Right lobe of liver (tissue), 6 donors: ENCODE measurements around the gene GRIN3B. TPM values are rescaled to one million over a fixed set of nuclear protein-coding genes. Genes with fewer than 3 reads are reported as not detected.

ENCODE experiments used
- ATAC-seq, 4 donors: fragments of 200-7000 bp; cut with Tn5 transposase; one replicate each; pipeline ENCODE4 v1.9.1; 2020; ENCODE audit warnings: mild to moderate bottlenecking in 4 of 4, moderate library complexity in 4 of 4
- DNase-seq, 3 donors: peaks; one replicate each; pipeline ENCODE4 v3.0.0-alpha.2; 2020
- H3K27ac ChIP-seq, 3 donors: fragments of 200-600 bp; one replicate each; pipeline ENCODE4 v1.8.0; 2022
- H3K27me3 ChIP-seq, 2 donors: fragments of 200-600 bp; one replicate each; pipeline ENCODE4 v1.8.0; 2022
- H3K36me3 ChIP-seq, 4 donors: fragments of 200-600 bp; sonication (generic) in 1 of 4; one replicate each; pipeline versions ENCODE4 v1.5.1 to v1.8.0; 2017 to 2022; ENCODE audit warnings: control low read depth in 1 of 4
- H3K4me1 ChIP-seq, 4 donors: fragments of 200-600 bp; sonication (generic) in 1 of 4; one replicate each; pipeline versions ENCODE4 v1.5.1 to v1.8.0; 2017 to 2022; ENCODE audit warnings: control low read depth in 1 of 4
- H3K4me3 ChIP-seq, 3 donors: fragments of 200-600 bp; one replicate each; pipeline ENCODE4 v1.8.0; 2022
- H3K9me3 ChIP-seq, 4 donors: fragments of 200-600 bp; sonication (generic) in 1 of 4; one replicate each; pipeline versions ENCODE4 v1.5.1 to v1.8.0; 2017 to 2022; ENCODE audit warnings: control low read depth in 1 of 4
- POLR2A ChIP-seq: fragments of 450-650 bp; IDR thresholded peaks from one replicate; pipeline ENCODE4 v1.6.1; 2017; ENCODE audit warnings: antibody characterized with exemption, mild to moderate bottlenecking
- WGBS: methylation state at CpG from one replicate; pipeline ENCODE4 v1.1.6; 2018; ENCODE audit warnings: low coverage, low lambda C conversion rate; ENCODE audit not compliant: insufficient coverage; ENCODE audit errors: missing lambda C conversion rate; 5-methylcytosine and 5-hydroxymethylcytosine counted together
- intact Hi-C, 2 donors: fragments of 100-400 bp; cut with DNase I; formaldehyde crosslinking; loops; one replicate each; pipeline versions ENCODE4 v1.11.2 to v1.14.1; 2022
- total RNA-seq, 6 experiments: library from RNA; depleted of rRNA in 2 of 6; stranded (reverse); fragments of >200 nt in 2 of 6; fragmentation: NEBNext Ultra II Directional in 3 of 6; extraction: Animal tissue kit (Norgen Biotek cat#: 25700) in 3 of 6; gene quantifications; one replicate each; pipeline versions ENCODE4 v1.1.0 to v1.2.4, GENCODE V29; 2016 to 2023
- TF ChIP-seq, protein P1 (sequence below), 4 donors: fragments of 200-600 bp in 3 of 4; fragments of 450-650 bp in 1 of 4; IDR thresholded peaks; one replicate each; pipeline versions ENCODE4 v1.5.1 to v1.8.0; 2016 to 2022; ENCODE audit warnings: antibody characterized with exemption in 4 of 4, mild to moderate bottlenecking in 2 of 4
- donor health status: DM: no; HTN: yes; CAD: no.
- donor health status: DM: no; HTN: no; CAD: no.
- donor health status: DM: no; HTN: no; CAD: no.
- donor health status: DM: no; HTN: yes; CAD: no.
- donor health status: DM: no; HTN: yes; CAD: no.

The GRIN3B gene
- total RNA-seq, 6 experiments from 2014 or later: 0.06 TPM; not detected in 5

DNA sequence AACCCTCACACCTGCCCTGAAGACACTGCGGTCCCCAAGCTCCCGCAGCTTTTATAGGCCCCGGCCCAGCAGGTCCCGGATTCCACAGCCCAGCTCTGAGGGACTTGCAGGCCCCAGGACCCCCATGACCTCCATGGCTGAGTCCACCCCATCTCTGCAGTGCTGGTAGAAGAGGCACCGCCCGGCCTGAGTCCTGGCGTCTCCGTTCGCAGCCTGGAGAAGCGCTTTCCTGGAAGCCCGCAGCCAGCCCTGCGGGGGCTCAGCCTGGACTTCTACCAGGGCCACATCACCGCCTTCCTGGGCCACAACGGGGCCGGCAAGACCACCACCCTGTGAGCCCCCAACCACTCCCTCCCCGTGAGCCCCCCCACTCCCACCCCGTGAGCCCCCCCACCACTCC lies 48.9 kb downstream of the GRIN3B start:
- TF ChIP-seq, protein P1, sequence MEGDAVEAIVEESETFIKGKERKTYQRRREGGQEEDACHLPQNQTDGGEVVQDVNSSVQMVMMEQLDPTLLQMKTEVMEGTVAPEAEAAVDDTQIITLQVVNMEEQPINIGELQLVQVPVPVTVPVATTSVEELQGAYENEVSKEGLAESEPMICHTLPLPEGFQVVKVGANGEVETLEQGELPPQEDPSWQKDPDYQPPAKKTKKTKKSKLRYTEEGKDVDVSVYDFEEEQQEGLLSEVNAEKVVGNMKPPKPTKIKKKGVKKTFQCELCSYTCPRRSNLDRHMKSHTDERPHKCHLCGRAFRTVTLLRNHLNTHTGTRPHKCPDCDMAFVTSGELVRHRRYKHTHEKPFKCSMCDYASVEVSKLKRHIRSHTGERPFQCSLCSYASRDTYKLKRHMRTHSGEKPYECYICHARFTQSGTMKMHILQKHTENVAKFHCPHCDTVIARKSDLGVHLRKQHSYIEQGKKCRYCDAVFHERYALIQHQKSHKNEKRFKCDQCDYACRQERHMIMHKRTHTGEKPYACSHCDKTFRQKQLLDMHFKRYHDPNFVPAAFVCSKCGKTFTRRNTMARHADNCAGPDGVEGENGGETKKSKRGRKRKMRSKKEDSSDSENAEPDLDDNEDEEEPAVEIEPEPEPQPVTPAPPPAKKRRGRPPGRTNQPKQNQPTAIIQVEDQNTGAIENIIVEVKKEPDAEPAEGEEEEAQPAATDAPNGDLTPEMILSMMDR (IDR thresholded peaks at IDR 0.05): no peak
- no peak for TF ChIP-seq POLR2A
- Histone ChIP-seq H3K4me1 (no peaks in the 10 kb centered on the region), H3K27me3 (no peaks in the 10 kb centered on the region), H3K4me3 (no peak overlapping the region), H3K27ac (no peak overlapping the region), H3K36me3 (no peaks in the 10 kb centered on the region), H3K9me3 (no peaks in the 10 kb centered on the region)
- WGBS: 87% methylated on average over 3 of the region's 17 CpGs
- DNase-seq (no peak), ATAC-seq (no peak)
- intact Hi-C loops: no loop called here

DNA sequence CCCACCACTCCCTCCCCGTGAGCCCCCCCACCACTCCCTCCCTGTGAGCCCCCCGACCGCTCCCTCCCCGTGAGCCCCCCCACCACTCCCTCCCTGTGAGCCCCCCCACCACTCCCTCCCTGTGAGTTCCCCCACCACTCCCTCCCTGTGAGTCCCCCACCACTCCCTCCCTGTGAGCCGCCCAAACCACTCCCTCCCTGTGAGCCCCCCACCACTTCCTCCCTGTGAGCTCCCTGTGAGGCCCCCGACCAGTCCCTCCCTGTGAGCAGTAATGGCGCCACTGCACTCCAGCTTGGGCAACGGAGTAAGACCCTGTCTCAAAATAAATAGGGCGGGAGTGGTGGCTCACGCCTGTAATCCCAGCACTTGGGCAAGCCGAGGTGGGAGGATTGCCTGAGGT lies 49.6 kb downstream of the GRIN3B start:
- ATAC-seq (no peak), DNase-seq (no peak)
- H3K27me3 ChIP-seq: no peaks in the 10 kb centered on the region
- 66% methylated on average over 11 of the region's 11 CpGs for WGBS
- H3K9me3 ChIP-seq: no peaks in the 10 kb centered on the region
- intact Hi-C loops: no loop called here
- no peaks in the 10 kb centered on the region for H3K36me3 ChIP-seq
- H3K4me3 ChIP-seq: no peak overlapping the region
- H3K4me1 ChIP-seq: no peaks in the 10 kb centered on the region
- no peak overlapping the region for H3K27ac ChIP-seq
- no peak for TF ChIP-seq POLR2A
- TF ChIP-seq, protein P1 (IDR thresholded peaks at IDR 0.05): no peak

DNA sequence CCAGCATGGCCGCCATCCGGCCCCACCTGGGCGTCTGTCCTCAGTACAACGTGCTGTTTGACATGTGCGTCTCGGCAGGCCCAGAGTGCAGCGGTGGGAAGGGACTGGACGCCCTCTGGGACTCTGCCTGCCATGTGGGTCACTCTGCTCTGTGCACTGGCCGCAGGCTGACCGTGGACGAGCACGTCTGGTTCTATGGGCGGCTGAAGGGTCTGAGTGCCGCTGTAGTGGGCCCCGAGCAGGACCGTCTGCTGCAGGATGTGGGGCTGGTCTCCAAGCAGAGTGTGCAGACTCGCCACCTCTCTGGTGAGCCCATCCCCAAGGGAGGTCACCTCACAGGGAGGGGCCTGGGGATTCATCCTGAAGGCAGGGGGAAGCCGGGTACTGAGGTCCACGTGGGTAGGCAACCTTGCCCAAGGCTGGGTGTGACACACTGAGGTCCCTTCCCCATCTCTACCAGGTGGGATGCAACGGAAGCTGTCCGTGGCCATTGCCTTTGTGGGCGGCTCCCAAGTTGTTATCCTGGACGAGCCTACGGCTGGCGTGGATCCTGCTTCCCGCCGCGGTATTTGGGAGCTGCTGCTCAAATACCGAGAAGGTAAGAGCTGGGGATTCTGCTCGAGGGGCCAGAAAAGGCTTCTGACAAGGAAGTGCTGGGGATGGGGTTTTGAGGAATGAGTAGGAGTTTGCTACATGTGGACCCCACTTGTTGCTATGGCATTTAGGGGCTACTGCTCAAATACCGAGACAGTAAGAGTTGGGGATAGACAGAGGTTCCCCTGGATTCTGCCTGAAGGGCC lies 51.0 kb downstream of the GRIN3B start:
- Histone ChIP-seq H3K27ac (no peak overlapping the region), H3K36me3 (no peaks in the 10 kb centered on the region), H3K27me3 (no peaks in the 10 kb centered on the region), H3K4me1 (no peaks in the 10 kb centered on the region), H3K9me3 (no peaks in the 10 kb centered on the region), H3K4me3 (no peak overlapping the region)
- TF ChIP-seq, protein P1 (IDR thresholded peaks at IDR 0.05): no peak
- TF ChIP-seq POLR2A: no peak
- peak in 1 of 3 donors; percentile 45 for DNase-seq
- ATAC-seq: no peak
- intact Hi-C loops: no loop called here
- 91% methylated on average over 8 of the region's 31 CpGs for WGBS

DNA sequence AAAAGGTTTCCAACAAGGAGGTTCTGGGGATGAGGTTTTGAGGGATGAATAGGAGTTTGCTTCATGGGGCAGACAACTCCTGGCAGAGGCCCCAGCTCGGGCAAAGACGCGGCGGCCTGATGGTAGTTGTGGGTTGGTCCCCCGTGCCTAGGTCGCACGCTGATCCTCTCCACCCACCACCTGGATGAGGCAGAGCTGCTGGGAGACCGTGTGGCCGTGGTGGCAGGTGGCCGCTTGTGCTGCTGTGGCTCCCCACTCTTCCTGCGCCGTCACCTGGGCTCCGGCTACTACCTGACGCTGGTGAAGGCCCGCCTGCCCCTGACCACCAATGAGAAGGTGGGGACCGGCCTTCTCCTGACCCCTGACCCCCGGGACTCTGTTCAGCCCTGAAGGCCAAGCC lies 51.6 kb downstream of the GRIN3B start:
- intact Hi-C loops: no loop called here
- H3K36me3 ChIP-seq: no peaks in the 10 kb centered on the region
- no CpG with 5 or more reads among the region's 17 CpGs for WGBS
- no peaks in the 10 kb centered on the region for H3K9me3 ChIP-seq
- TF ChIP-seq, protein P1 (IDR thresholded peaks at IDR 0.05): no peak
- TF ChIP-seq POLR2A: no peak
- ATAC-seq (no peak), DNase-seq (no peak)
- H3K27ac ChIP-seq: no peak overlapping the region
- no peaks in the 10 kb centered on the region for H3K27me3 ChIP-seq
- H3K4me1 ChIP-seq: no peaks in the 10 kb centered on the region
- no peak overlapping the region for H3K4me3 ChIP-seq
